IPS-11a (cell line): ENCODE measurements around the gene SDK2.
"Not testable (repeated sequence)": the region's sequence is repeated elsewhere in the genome, so short reads cannot be mapped to it uniquely, and the experiment has no call there.

ENCODE experiments used
- H3K4me3 ChIP-seq: one replicate; pipeline ENCODE4 v1.5.1; 2013; ENCODE audit warnings: low read depth, low read length, control low read depth

Gene SDK2

DNA sequence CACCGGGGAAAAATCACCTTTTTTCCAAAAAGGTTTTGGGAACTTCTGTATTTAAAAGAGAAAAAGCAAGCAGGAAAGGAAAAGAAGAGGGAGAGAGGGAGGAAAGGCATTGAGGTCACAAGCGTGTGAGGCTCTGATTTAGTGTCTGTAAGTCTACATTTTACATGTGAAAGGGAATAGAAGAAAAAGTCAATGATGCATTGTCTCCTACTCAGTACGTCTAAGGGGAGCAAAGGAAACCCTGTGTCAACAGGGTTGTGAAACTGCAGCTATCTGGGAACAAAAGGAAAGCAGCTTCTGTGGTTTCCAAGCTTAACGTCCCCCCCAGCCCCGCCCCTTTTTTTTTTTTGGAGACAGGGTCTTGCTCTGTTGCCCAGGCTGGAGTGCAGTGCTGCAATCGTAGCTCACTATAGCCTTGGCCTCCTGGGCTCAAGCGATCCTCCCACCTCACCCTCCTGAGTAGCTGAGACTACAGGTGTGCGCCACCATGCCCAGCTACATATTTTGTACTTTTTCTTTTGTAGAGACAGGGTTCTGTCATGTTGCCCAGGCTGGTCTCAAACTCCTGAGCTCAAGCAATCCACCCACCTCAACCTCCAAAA lies 330.6 kb downstream of the SDK2 start:
- H3K4me3 ChIP-seq, result no peak overlapping the region

DNA sequence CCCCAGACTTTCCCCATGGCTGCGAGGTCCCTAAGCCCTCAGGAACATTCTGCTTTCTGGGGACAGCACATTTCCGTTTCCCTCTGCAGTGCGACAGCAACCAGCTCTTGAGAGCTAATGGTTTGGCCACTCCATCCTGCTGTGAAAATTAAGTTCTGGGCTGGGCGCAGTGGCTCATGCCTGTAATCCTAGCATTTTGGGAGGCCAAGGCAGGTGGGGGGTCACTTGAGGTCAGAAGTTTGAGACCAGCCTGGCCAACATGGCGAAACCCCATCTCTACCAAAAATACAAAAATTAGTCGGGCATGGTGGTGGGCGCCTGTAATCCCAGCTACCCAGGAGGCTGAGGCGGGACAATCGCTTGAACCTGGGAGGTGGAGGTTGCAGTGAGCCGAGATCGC lies 331.4 kb downstream of the SDK2 start:
- not testable (repeated sequence) for H3K4me3 ChIP-seq

DNA sequence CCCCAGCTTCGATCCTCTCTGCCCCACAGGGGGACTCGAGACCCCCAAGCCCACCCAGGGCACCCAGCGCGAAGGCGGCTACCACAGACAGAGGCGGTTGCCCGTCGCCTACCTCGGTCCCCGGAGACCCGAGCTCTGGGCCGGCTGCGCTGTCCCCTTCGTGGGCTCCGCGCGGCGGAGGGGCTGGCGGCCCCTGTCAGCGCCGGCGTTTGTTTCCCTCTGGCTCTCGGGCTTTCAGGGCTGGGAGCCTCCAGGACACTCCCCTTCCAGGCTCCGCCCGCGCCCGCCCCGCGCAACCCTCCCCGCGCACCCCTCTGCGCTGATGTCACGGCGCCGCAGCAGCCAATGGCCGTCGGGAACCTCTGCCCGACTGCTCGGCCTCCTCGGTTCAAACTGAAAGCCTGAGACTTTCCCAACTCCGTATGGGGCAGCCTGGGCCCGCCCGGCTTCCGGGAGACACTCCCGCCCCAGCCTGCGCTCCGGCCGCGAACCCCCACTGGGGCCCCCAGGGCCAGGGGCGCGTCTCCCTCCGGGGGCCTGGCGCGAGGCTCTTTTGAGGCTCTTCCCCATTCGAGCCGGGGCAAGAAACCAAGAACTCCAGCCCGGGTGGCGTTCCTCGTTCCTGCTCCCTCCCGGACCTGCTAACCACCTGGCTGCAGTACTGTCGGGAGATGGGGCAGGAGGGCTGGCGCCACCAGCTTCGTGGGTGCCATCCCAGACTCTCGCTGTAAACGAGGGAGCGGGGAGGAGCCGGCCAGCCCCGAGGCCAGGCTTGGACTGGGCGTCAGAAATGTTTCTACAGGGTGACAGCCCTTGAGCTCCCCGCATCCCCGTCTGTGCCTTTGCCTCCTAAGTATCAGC lies 332.2 kb downstream of the SDK2 start, which contains the start of gene CDC42EP4:
Gene CDC42EP4, minus strand, starts transcription at position 221 of the 861 bp plus-strand sequence. CDS start 25,501 bp downstream, outside the sequence.
- H3K4me3 ChIP-seq, result peak within 1 kb of the TSS; percentile 83

DNA sequence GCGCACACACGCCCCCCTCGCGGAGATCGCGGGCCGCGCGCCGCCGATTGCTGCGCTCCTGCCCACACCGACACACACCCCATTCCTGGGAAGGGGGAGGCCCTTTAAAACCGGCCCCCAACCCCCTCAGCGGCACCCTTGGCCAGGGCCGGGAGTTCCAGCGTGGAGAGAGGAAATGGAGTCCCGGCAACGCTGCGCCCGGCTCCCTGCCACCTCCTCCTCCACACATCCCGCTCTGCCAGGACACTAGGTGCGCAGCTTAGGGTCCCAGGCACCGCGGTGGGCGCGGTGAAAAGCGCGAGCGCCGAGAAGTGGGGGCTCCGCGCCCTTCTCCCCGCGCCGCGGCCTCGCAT lies 332.8 kb downstream of the SDK2 start:
- H3K4me3 ChIP-seq, result peak overlapping the region; percentile 83

DNA sequence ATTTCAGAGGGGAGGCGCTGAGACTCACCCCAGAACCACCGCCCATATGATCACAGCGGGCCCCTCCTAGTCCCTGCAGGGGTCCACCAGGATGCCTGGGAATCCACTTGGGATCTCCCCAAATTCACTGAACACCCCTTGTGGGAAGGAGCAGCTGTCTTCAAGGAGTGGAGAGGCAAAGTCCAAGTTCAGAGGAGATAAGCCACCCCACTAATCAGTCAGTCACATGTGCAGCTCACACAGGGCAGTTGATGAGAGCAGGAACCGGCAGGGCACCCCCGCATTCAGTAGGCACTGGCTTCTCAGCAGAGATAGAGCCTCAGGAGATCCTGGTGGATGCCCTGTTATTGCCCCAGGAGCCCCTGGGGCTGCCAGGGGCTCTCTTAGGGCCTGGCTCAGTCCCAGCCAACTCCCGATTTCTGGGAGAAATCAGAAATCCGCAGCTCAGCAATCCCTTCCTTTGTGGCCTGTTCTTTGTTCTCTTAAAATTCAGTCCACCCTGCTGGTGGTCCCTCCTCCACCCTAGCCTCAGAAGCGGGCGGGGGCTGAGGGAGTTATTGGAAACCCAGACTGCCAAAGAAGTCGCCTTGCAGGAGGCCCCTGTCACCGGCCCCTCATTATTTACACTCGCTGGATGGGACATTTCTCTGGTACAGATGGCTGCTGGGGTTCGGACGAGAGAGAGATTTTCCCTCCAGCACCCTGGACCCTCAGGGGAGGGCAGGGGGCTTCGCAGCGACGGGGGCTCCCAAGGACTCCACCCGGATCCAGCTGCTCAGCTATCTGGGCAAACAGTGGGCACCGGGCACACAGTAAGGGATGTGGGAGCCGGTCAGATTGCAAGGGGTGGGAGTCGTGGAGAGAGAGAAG lies 334.3 kb downstream of the SDK2 start:
- H3K4me3 ChIP-seq, result peak overlapping the region; percentile 83

DNA sequence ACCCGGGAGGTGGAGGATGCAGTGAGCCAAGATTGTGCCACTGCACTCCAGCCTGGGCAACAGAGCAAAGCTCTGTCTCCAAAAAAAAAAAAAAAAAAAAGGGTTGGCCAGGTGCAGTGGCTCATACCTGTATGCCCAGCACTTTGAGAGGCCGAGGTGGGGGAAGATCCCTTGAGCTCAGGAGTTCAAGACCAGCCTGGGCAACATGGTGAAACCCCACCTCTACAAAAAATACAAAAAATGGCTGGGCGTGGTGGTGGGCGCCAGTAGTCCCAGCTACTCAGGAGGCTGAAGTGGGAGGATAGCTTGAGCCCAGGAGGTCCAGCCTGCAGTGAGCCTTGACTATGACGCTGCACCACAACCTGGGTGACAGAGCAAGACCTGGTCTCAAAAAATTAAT lies 335.3 kb downstream of the SDK2 start:
- H3K4me3 ChIP-seq, result not testable (repeated sequence)

DNA sequence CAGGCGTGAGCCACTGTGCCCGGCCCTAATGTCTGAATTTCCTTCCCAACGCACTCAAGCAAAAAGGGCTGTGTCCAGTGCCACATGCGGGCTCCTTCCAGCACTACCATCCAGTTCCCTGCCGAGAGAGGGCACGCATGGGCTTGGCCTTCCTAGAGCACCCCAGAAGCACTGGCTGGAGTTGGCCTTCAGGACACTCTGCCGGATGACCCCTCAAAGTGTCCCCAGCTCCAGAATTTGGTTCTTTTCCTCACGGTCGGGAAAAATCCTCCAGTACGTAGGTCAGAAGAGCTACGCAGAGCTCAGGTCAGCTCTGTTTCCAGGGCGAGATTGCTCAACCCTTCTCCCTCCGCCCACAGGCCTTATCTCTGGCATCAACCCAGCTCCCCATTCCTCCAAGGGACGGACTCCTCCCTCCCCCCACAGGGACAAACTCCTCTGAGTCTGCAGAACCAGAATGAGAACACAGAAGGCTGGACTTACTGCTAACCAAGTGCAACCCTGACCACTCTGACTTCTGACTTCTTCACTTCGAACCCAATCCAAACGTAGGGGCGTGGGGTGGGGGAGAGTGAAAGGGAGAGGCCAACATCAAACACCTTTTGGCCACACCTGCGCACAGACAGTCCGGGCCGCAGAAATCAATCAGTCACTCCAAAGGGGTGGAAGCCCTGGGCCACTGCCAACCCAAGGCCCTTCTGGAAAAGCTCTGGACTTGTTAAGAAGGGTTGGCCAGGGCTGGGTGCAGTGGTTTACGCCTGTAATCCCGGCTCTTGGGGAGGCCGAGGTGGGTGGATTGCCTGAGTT lies 336.0 kb downstream of the SDK2 start:
- no peak overlapping the region for H3K4me3 ChIP-seq

DNA sequence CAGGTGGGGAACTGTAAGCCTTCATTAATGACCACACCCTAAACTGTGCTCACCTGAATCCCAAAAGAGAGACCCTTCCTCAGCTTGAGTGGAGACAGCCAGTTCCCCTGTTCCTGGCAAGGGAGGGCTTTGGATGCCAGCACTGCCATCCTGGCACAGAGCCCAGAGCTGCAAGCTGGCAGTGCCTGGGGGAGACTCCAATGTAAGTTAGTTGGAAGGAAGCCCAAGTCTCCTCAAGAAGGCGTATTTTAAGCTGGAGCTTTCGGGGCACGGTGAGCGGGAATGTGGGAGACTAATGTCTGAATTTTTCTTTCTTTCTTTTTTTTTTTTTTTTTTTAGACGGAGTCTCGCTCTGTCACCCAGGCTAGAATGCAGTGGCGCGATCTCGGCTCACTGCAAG lies 337.1 kb downstream of the SDK2 start:
- no peak overlapping the region for H3K4me3 ChIP-seq

DNA sequence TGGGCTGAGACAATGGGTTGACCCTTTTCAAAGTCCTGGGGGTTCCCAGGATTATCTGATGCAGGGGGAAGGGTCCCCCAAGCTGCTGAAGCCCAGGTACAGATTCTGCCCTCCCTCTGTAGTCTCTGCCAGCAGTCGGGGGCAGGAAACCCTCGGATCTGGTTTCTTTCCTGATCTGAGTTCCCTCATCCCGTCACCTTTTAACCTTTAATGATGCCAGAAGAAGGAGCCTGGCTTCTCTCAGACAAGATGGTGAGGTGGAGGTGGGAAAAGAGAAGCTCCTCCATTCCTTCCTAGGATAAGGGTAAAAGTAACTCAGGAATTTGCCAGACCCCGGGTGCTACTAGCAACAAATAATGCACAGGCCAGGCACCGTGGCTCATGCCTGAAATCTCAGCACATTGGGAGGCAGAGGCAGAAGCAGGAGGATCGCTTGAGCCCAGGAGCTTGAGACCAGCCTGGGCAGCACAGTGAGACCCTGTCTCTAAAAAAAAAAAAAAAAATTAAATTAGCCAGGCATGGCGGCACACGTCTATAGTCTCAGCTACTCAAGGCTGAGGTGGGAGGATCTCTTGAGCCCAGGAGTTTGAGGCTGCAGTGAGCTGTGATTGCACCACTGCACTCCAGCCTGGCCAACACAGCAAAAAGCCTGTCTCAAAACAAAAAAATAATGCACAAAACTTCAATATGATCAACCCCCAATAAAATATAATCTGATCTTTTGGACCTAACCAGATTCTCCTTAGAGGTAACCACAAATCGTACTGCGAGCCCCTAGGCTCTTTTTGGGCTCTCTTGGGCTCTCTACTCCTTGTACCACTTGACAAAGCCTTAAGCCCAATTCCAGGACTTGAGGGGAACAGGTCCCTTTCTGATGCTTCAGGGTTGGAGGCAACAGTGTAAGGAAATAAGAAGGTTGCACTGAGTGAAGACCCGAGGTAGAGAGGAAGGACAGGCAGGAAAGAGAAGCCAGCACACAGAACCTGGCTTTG lies 338.1 kb downstream of the SDK2 start:
- no peak overlapping the region for H3K4me3 ChIP-seq

DNA sequence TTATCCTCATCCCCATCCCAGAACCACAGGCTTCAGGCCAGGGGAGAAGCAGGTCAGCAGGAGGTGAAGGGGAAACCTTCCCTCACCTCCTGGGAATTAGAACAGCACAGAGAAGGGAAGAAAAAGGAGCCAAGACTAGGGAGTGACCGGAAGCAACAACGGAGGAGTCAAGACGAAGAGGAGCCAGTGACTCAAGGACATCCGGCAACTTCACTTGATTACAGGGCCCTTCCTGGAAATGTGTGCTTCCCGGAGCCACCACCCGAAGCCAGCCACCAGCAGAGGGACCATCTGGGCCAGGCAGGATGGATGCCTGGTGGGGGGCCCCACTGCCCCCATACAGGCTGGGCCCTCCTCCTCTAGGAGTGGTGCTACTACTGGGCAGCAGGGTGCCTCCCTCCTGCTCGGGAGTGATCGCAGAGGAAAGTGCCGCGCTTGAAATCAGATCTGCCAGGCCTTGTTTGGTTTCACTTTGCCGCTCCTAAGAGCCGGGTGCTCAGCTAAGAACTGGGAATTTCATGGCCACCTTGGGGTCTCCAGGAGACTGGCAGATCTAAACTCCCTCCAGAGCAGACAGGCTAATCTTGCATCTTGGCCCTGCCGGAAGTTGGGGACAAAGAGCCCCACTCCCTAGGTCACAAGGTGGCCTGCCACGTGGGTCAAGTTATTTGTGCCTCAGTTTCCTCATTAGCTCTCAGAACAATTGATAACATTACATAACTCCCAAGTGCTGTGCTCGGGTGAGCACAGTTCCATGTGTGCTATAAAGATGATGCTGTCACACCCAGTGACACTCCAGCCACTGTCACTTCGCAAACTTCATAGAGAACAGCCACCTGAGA lies 339.1 kb downstream of the SDK2 start:
- no peak overlapping the region for H3K4me3 ChIP-seq

DNA sequence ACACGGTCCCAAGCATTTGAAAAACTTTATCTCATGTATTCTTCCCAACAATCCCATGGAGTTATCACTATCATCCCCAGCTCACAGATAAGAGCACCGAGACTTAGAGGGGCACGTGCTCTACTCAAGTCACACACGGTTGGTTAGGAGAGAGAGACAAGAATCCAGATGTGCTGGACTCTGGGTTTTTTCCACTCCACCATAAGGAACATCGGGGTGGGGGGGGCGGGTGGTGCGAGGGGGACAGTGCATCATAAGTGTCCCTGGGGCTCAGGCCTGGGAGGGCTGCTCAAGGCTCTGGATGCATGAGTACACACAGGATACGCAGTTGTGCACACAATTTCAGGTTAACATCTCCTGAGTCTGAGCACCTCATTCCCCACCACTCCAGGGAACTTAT lies 339.8 kb downstream of the SDK2 start:
- no peak overlapping the region for H3K4me3 ChIP-seq

DNA sequence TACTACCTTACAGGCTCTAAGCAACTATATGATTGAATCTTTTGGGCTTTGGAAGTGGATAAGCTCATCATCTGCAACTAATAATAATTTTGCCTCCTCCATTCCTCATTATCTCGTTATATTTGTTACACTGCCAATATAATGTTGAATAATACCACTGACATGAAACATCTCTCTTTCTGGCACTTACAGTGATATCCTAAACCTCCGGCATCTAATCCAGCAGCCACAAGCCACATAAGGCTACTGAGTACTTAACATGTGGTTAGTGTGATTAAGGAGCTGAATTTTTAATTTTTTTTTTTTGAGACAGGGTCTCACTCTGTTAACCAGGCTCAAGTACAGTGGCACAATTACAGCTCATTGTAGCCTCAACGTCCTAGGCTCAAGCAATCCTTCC lies 342.1 kb downstream of the SDK2 start:
- no peak overlapping the region for H3K4me3 ChIP-seq

DNA sequence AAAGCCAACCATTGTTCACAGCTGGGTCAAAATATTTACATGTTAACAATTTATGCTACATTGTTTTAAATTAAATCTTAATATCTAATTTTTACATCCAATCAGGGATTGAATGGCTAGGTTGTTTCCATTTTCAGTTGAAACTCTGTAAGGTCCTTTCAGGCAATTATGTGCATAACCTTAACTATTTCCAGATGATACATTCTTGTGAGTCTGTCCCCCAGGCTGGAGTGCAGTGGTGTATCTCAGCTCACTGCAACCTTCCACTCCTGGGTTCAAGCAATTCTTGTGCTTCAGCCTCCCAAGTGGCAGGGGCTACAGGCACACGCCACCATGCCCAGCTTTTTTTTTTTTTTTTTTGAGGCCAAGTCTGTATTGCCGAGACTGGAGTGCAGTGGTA lies 342.9 kb downstream of the SDK2 start:
- H3K4me3 ChIP-seq, result no peak overlapping the region

DNA sequence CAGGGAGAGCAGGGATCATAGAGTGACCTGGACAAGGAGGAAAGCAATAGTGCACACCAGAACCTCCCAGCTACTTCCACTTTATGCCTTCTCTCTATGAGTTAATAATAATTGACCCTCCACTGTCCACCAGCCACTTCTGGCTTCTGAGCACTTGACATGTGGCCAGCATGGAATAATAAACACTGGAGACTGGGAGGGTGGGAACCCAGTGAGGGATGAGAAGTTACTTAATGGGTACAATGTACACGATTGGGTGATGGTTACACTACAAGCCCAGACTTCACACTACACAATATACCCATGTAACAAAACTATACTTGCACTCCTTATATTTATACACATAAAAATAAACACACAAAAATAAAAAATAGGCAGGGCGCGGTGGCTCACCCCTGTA lies 343.9 kb downstream of the SDK2 start:
- no peak overlapping the region for H3K4me3 ChIP-seq

DNA sequence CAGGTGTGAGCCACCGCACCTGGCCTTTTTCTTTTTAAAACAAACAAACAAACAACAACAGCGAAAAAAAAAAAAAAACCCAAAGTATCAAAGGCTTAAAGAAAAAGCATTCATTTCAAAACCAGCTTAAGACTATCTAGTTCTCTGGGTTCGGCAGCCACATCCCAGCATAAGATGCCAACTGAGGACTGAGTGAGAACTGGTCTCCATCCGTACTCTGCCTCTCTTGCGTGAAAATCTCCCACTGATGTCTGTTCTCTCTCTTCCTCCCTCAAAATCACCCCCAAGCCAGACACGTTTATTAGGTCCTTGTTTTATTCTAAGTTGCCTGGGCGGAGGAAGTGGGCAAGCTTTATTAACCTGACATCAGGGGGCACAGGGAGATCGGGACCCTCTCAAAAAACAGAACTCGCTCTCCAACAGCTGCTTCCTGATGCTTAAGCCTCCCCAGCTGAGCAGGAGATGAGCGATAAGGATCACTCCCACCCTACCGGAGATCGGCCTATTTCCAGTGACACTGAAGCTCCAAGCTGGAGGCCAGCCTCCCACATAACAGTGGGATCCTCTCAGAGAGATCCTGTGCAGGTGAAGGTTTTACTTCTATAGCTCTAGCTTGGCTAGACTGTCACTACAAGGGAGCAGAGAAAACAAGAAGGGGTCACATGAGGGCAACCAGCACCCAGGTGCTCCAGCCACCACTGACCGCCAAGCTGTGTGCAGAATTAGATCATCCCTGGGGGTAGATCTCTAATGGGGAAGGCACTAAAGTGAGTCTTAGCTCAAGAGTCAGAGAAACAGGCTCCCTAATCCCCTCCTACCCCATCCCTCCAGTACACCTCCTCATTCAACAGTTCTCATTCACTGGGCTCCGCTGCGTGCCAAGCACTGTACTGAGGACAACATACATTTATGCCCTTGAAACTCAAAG lies 346.0 kb downstream of the SDK2 start:
- no peak overlapping the region for H3K4me3 ChIP-seq

DNA sequence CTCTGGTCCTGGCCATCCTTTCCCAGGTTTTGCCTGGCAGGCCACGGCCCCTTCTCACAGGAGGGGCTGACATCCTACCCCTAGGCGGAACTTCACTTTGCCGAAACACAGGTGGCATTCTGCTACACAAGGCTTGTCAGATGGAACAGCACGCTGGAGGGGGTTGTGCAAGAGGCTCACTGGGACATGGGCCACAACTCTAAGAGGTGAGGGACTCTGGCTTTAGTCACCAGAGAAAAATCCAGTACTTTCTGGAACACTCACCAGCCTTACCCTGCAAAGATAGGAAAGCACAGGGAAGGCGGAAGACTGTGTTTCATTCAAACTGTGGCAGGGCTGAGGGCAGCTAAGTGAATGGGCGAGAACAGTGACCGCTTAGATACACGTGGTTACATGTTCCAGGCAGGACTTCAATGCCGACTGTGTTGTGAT lies 350.7 kb downstream of the SDK2 start:
- H3K4me3 ChIP-seq, result no peak overlapping the region

DNA sequence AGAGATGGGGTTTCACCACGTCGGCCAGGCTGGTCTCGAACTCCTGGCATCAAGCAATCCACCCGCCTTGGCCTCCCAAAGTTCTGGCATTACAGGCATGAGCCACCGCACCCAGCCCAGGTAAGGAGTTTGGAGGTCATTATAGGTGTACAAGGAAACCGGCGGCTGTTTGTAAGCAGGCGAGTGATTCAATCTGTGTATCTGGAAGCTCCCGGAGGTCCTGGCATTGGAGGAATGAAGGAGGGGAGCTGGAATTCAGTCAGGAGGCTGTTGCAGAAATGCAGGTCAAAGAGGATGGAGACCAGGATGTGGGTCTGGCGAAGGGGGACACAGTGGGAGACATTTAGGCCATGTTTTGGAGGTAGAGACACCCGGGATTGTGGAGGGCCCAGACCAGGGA lies 351.2 kb downstream of the SDK2 start:
- H3K4me3 ChIP-seq, result no peak overlapping the region
